HCT116 (cell line): ENCODE measurements around the gene KRT26. TPM values are rescaled to one million over a fixed set of nuclear protein-coding genes. Genes with fewer than 3 reads are reported as not detected.

Source experiments
- ATAC-seq: fragments of 200-7000 bp; cut with Tn5 transposase; 2 replicates; pipeline ENCODE4 v1.9.1; 2020; ENCODE audit warnings: mild to moderate bottlenecking, moderate library complexity
- BruUV-seq: library from RNA; stranded (reverse); fragments of 400-500 nt; replicated peaks from 2 replicates; lab custom pipeline; 2021; lab: Mats Ljungman, UMichigan
- CTCF ChIA-PET: fragments of 300-600 bp; sonication (Branson Sonifier 250); formaldehyde crosslinking; loops from one replicate; lab custom pipeline; 2021; ENCODE audit warnings: antibody characterized with exemption; lab: Charles Lee
- POLR2A ChIA-PET: fragments of 300-600, 350-600 bp; sonication (Branson Sonifier 250); formaldehyde crosslinking; loops from one replicate; lab custom pipeline; 2021; ENCODE audit warnings: antibody characterized with exemption; lab: Charles Lee
- RAD21 ChIA-PET, 2 experiments: fragments of 300-600 bp; sonication (Branson Sonifier 250); formaldehyde crosslinking; loops; one replicate each; lab custom pipeline; 2023; ENCODE audit warnings: low total read pairs in 2 of 2; ENCODE audit not compliant: uncharacterized antibody in 2 of 2, unreplicated experiment in 2 of 2, low non-redundant PET in 1 of 2; lab: Charles Lee
- DNase-seq: peaks from one replicate; pipeline ENCODE4 v3.0.0-alpha.2; 2010; ENCODE audit warnings: low read depth, low spot score
- H2AFZ ChIP-seq: fragments of 200-600 bp; shearing (Covaris generic), sonication (generic); 2 replicates; pipeline ENCODE4 v1.6.1; 2017; ENCODE audit warnings: low read depth, mixed run types, mixed read lengths, antibody characterized with exemption, low read length; ENCODE audit not compliant: poor library complexity, severe bottlenecking
- H3K27ac ChIP-seq: 2 replicates; pipeline ENCODE4 v1.5.1; 2012; ENCODE audit warnings: low read depth, low read length
- H3K27me3 ChIP-seq: fragments of 200-600 bp; sonication (generic); 2 replicates; pipeline ENCODE4 v1.6.1; 2016; ENCODE audit warnings: mixed run types, low read length, mixed read lengths; ENCODE audit not compliant: insufficient read depth
- H3K36me3 ChIP-seq, 2 experiments: fragments of 200-500 bp in 1 of 2; fragments of 200-600 bp in 1 of 2; sonication (Bioruptor generic) in 1 of 2; sonication (generic) in 1 of 2; 2 replicates each; pipeline versions ENCODE4 v1.5.1 to v1.6.1; 2014 to 2016; ENCODE audit warnings: low read length in 2 of 2, inconsistent platforms in 1 of 2, mixed read lengths in 1 of 2, mixed run types in 1 of 2; ENCODE audit not compliant: insufficient read depth in 2 of 2, control insufficient read depth in 1 of 2
- H3K4me1 ChIP-seq, 2 experiments: fragments of 200-600 bp in 1 of 2; sonication (generic) in 1 of 2; 2 replicates each; pipeline versions ENCODE4 v1.5.1 to v1.6.1; 2012 to 2017; ENCODE audit warnings: low read length in 2 of 2, inconsistent platforms in 1 of 2, mild to moderate bottlenecking in 1 of 2, mixed read lengths in 1 of 2, mixed run types in 1 of 2, moderate library complexity in 1 of 2; ENCODE audit not compliant: insufficient read depth in 2 of 2, control insufficient read depth in 1 of 2
- H3K4me2 ChIP-seq: fragments of 200-600 bp; sonication (generic); 2 replicates; pipeline ENCODE4 v1.6.1; 2017; ENCODE audit warnings: mixed run types, low read length, mixed read lengths
- H3K4me3 ChIP-seq, 2 experiments: fragments of 200-600 bp in 1 of 2; sonication (generic) in 1 of 2; replicated peaks in 1 of 2; 2 replicates each; pipeline ENCODE4 v1.5.1; 2011 to 2016; ENCODE audit warnings: low read length in 2 of 2, control low read depth in 1 of 2, low read depth in 1 of 2, mild to moderate bottlenecking in 1 of 2, mixed read lengths in 1 of 2, mixed run types in 1 of 2
- H3K79me2 ChIP-seq: fragments of 200-600 bp; sonication (generic); 2 replicates; pipeline ENCODE4 v1.6.1; 2017; ENCODE audit warnings: mild to moderate bottlenecking, mixed run types, low read length, moderate library complexity, mixed read lengths; ENCODE audit not compliant: insufficient read depth
- H3K9ac ChIP-seq: fragments of 200-600 bp; sonication (generic); 2 replicates; pipeline ENCODE4 v1.6.1; 2016; ENCODE audit warnings: low read length, mixed read lengths
- H3K9me2 ChIP-seq: fragments of 200-600 bp; sonication (generic), shearing (Covaris generic); 2 replicates; pipeline ENCODE4 v1.6.1; 2017; ENCODE audit warnings: mixed run types, mild to moderate bottlenecking, moderate library complexity; ENCODE audit not compliant: insufficient read depth
- H3K9me3 ChIP-seq, 2 experiments: fragments of 200-500 bp in 1 of 2; fragments of 200-600 bp in 1 of 2; sonication (Bioruptor generic) in 1 of 2; sonication (generic) in 1 of 2; 2 replicates each; pipeline ENCODE4 v1.6.1; 2014 to 2017; ENCODE audit warnings: low read length in 2 of 2, mixed read lengths in 2 of 2, inconsistent platforms in 1 of 2, low read depth in 1 of 2, mild to moderate bottlenecking in 1 of 2, mixed run types in 1 of 2, moderate library complexity in 1 of 2; ENCODE audit not compliant: control insufficient read depth in 1 of 2, insufficient read depth in 1 of 2
- H4K20me1 ChIP-seq: fragments of 200-600 bp; sonication (generic), shearing (Covaris generic); 2 replicates; pipeline ENCODE4 v1.6.1; 2017; ENCODE audit warnings: mixed run types, mild to moderate bottlenecking, moderate library complexity; ENCODE audit not compliant: insufficient read depth
- CEBPB ChIP-seq: IDR thresholded peaks from 2 replicates; pipeline ENCODE4 v1.6.1; 2012; ENCODE audit warnings: low read depth
- ELF1 ChIP-seq: IDR thresholded peaks from 2 replicates; pipeline ENCODE4 v1.6.1; 2012; ENCODE audit warnings: low read depth, borderline replicate concordance
- EZH2 ChIP-seq: fragments of 200-600 bp; sonication (generic); IDR thresholded peaks from 2 replicates; pipeline ENCODE4 v1.6.1; 2017; ENCODE audit warnings: antibody characterized with exemption, mixed run types
- FOSL1 ChIP-seq: IDR thresholded peaks from 2 replicates; pipeline ENCODE4 v1.6.1; 2012; ENCODE audit warnings: low read depth
- POLR2A ChIP-seq: IDR thresholded peaks from 2 replicates; pipeline ENCODE4 v1.7.0; 2011; ENCODE audit warnings: borderline replicate concordance; ENCODE audit not compliant: insufficient read depth, insufficient read length; ENCODE audit errors: extremely low read depth
- RAD21 ChIP-seq: IDR thresholded peaks from 2 replicates; pipeline ENCODE4 v1.6.1; 2012; ENCODE audit warnings: low read depth, mild to moderate bottlenecking
- SP1 ChIP-seq: IDR thresholded peaks from 2 replicates; pipeline ENCODE4 v1.6.1; 2012; ENCODE audit warnings: low read depth
- TCF7L2 ChIP-seq: IDR thresholded peaks from 2 replicates; pipeline ENCODE4 v1.7.0; 2011; ENCODE audit warnings: borderline replicate concordance, inconsistent platforms; ENCODE audit not compliant: insufficient read depth, insufficient read length; ENCODE audit errors: extremely low read depth
- ZNF274 ChIP-seq: fragments of 200-500 bp; sonication (Bioruptor generic); IDR thresholded peaks from 2 replicates; pipeline ENCODE4 v1.6.1; 2014; ENCODE audit warnings: mild to moderate bottlenecking, low read depth, low read length, inconsistent platforms
- intact Hi-C: fragments of 100-400 bp; cut with micrococcal nuclease; formaldehyde crosslinking; loops from 2 replicates; pipeline ENCODE4 v1.10.0; 2022
- total RNA-seq: library from RNA; stranded (reverse); gene quantifications from one replicate; pipeline ENCODE4 v1.2.1, GENCODE V29; 2021; ENCODE audit not compliant: unreplicated experiment
- TF ChIP-seq, protein P1 (sequence below): IDR thresholded peaks from 2 replicates; pipeline ENCODE4 v1.6.1; 2012
- TF ChIP-seq, protein P2 (sequence below), 3 experiments: fragments of 200-600 bp in 1 of 3; sonication (generic) in 1 of 3; IDR thresholded peaks in 2 of 3; conservative IDR thresholded peaks in 1 of 3; 2 replicates each; pipeline ENCODE4 v1.5.1; 2012 to 2017; ENCODE audit warnings: low read depth in 2 of 3, low read length in 2 of 3, antibody characterized with exemption in 1 of 3, borderline replicate concordance in 1 of 3, control low read depth in 1 of 3, mild to moderate bottlenecking in 1 of 3, mixed read lengths in 1 of 3, mixed run types in 1 of 3, moderate library complexity in 1 of 3; ENCODE audit not compliant: insufficient read depth in 1 of 3
- TF ChIP-seq, protein P3 (sequence below): IDR thresholded peaks from 2 replicates; pipeline ENCODE4 v1.6.1; 2011; ENCODE audit warnings: mild to moderate bottlenecking, low read length, moderate library complexity; ENCODE audit not compliant: insufficient replicate concordance; ENCODE audit errors: extremely low read depth

The KRT26 gene
- total RNA-seq, 1 experiment from 2014 or later, result not detected

DNA sequence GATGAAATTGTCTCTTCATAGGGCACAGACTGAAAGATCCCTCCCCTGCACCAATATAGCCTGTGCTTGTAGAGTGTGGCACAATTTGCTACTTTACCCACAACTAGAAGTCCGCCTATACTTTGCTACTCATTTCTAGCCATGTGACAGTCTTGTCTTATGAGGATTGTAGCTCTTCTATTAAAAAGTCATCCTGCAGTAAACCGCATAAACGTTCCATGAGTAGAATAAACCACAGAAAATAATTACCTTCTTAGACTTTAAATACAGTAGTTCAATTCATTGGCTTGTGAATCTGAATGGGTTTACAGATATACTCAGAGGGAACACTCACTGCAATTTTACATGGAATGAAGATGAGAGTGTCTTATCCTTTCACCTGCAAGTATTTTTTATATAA, 6.0 kb upstream of the KRT26 start:
- CTCF ChIA-PET, result no interaction called here
- no peaks in the 10 kb centered on the region for H3K9me2 ChIP-seq
- TF ChIP-seq TCF7L2, result no peak
- TF ChIP-seq CEBPB, result no peak
- no peak for TF ChIP-seq ELF1
- TF ChIP-seq POLR2A, result no peak
- TF ChIP-seq, protein P1, sequence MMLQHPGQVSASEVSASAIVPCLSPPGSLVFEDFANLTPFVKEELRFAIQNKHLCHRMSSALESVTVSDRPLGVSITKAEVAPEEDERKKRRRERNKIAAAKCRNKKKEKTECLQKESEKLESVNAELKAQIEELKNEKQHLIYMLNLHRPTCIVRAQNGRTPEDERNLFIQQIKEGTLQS, result no peak
- TF ChIP-seq, protein P2, sequence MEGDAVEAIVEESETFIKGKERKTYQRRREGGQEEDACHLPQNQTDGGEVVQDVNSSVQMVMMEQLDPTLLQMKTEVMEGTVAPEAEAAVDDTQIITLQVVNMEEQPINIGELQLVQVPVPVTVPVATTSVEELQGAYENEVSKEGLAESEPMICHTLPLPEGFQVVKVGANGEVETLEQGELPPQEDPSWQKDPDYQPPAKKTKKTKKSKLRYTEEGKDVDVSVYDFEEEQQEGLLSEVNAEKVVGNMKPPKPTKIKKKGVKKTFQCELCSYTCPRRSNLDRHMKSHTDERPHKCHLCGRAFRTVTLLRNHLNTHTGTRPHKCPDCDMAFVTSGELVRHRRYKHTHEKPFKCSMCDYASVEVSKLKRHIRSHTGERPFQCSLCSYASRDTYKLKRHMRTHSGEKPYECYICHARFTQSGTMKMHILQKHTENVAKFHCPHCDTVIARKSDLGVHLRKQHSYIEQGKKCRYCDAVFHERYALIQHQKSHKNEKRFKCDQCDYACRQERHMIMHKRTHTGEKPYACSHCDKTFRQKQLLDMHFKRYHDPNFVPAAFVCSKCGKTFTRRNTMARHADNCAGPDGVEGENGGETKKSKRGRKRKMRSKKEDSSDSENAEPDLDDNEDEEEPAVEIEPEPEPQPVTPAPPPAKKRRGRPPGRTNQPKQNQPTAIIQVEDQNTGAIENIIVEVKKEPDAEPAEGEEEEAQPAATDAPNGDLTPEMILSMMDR (IDR thresholded peaks at IDR 0.05 in 2 of 3, conservative IDR thresholded peaks at IDR 0.05 in 1 of 3; ENCODE audit: borderline replicate concordance in 1 of 3, insufficient read depth in 1 of 3, low read depth in 2 of 3, low read length in 2 of 3), result no peak
- TF ChIP-seq SP1, result no peak
- TF ChIP-seq, protein P3, sequence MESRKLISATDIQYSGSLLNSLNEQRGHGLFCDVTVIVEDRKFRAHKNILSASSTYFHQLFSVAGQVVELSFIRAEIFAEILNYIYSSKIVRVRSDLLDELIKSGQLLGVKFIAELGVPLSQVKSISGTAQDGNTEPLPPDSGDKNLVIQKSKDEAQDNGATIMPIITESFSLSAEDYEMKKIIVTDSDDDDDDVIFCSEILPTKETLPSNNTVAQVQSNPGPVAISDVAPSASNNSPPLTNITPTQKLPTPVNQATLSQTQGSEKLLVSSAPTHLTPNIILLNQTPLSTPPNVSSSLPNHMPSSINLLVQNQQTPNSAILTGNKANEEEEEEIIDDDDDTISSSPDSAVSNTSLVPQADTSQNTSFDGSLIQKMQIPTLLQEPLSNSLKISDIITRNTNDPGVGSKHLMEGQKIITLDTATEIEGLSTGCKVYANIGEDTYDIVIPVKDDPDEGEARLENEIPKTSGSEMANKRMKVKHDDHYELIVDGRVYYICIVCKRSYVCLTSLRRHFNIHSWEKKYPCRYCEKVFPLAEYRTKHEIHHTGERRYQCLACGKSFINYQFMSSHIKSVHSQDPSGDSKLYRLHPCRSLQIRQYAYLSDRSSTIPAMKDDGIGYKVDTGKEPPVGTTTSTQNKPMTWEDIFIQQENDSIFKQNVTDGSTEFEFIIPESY, result no peak
- TF ChIP-seq EZH2, result no peak
- no peak for TF ChIP-seq ZNF274
- TF ChIP-seq RAD21, result no peak
- no peak for TF ChIP-seq FOSL1
- TF ChIP-seq, all 23 proteins: peak for 0
- RAD21 ChIA-PET, result no interaction called here
- Histone ChIP-seq H3K9ac (no peak overlapping the region), H3K36me3 (no peaks in the 10 kb centered on the region), H3K4me2 (no peak overlapping the region), H2AFZ (no peak overlapping the region), H3K27me3 (no peaks in the 10 kb centered on the region), H3K4me3 (no peak overlapping the region), H3K9me3 (no peaks in the 10 kb centered on the region), H4K20me1 (no peaks in the 10 kb centered on the region), H3K27ac (no peak overlapping the region), H3K79me2 (no peaks in the 10 kb centered on the region), H3K4me1 (no peaks in the 10 kb centered on the region)
- DNase-seq, result no peak
- ATAC-seq, result no peak
- POLR2A ChIA-PET, result no interaction called here
- BruUV-seq, result no TSS peak
- intact Hi-C loops, result no loop called here
